Skeletal muscle tissue (tissue), 4 donors: Measurements from ENCODE around the gene OR2V2. TPM values are rescaled to one million over a fixed set of nuclear protein-coding genes. Genes with fewer than 3 reads are reported as not detected.
A peak's percentile ranks its signal among the peaks of the same experiment; 100 is the strongest.

ENCODE experiments used
- H3K27ac ChIP-seq: one replicate; pipeline ENCODE4 v1.7.0; 2013; ENCODE audit warnings: mild to moderate bottlenecking, low read depth, low read length, inconsistent platforms
- H3K27me3 ChIP-seq, 3 donors: one replicate each; pipeline ENCODE4 v1.7.0; 2013; ENCODE audit warnings: low read length in 3 of 3; ENCODE audit not compliant: control insufficient read depth in 3 of 3, insufficient read depth in 3 of 3
- H3K36me3 ChIP-seq, 3 donors: one replicate each; pipeline ENCODE4 v1.7.0; 2013; ENCODE audit warnings: low read length in 3 of 3; ENCODE audit not compliant: control insufficient read depth in 3 of 3, insufficient read depth in 3 of 3
- H3K4me1 ChIP-seq, 3 donors: one replicate each; pipeline ENCODE4 v1.7.0; 2013; ENCODE audit warnings: low read length in 3 of 3, mild to moderate bottlenecking in 3 of 3; ENCODE audit not compliant: control insufficient read depth in 3 of 3, insufficient read depth in 3 of 3
- H3K4me3 ChIP-seq, 3 donors: one replicate each; pipeline ENCODE4 v1.7.0; 2013; ENCODE audit warnings: low read length in 3 of 3
- H3K9ac ChIP-seq, 3 donors: one replicate each; pipeline ENCODE4 v1.7.0; 2013; ENCODE audit warnings: low read length in 3 of 3, mild to moderate bottlenecking in 3 of 3, moderate library complexity in 2 of 3, low read depth in 1 of 3
- H3K9me3 ChIP-seq, 3 donors: one replicate each; pipeline ENCODE4 v1.7.0; 2013; ENCODE audit warnings: low read length in 3 of 3; ENCODE audit not compliant: control insufficient read depth in 3 of 3
- total RNA-seq: library from RNA; depleted of rRNA; stranded (reverse); fragments of >200 nt; gene quantifications from one replicate; pipeline ENCODE4 v1.2.3, GENCODE V29; 2014
- donor health status: Osteomylitis.

Gene OR2V2
- total RNA-seq, 1 donor from 2014 or later: not detected

- Histone ChIP-seq H3K27me3 (no peaks in the 10 kb centered on the region), H3K27ac (peak within 1 kb of the TSS; percentile 90), H3K9me3 (no peaks in the 10 kb centered on the region), H3K4me3 (peak within 1 kb of the TSS; percentile 67 to 88 (median 82)), H3K4me1 (peaks cover 39 to 60% (median 45%) of the 10 kb centered on the region in 3 donors), H3K9ac (peak within 1 kb of the TSS; percentile 65 to 93 (median 81)), H3K36me3 (peaks cover 5 to 15% (median 7%) of the 10 kb centered on the region in 3 donors)
Observed at GRCh38 chr5:181204826-181205760, 57.7 kb downstream of the OR2V2 start, which contains the start of gene TRIM7. Gene TRIM7 (minus strand): TSS chr5:181205196. CDS start chr5:181205110, 86 bp downstream.

GRCh38 chr5:181205761-181206649, 58.6 kb downstream of the OR2V2 start:
- peaks cover 2 to 11% (median 6%) of the 10 kb centered on the region in 3 donors for H3K36me3 ChIP-seq
- no peaks in the 10 kb centered on the region for H3K27me3 ChIP-seq
- peak overlapping the region; percentile 67 to 88 (median 82) for H3K4me3 ChIP-seq
- H3K9ac ChIP-seq: peak overlapping the region; percentile 65 to 93 (median 81)
- H3K4me1 ChIP-seq: peaks cover 36 to 51% (median 39%) of the 10 kb centered on the region in 3 donors
- no peaks in the 10 kb centered on the region for H3K9me3 ChIP-seq
- peak overlapping the region; percentile 90 for H3K27ac ChIP-seq

GRCh38 chr5:181207214-181207959, 60.0 kb downstream of the OR2V2 start:
- peak overlapping the region; percentile 70 to 88 (median 82) for H3K4me3 ChIP-seq
- H3K9me3 ChIP-seq: no peaks in the 10 kb centered on the region
- H3K36me3 ChIP-seq: peaks cover 0 to 5% (median 0%) of the 10 kb centered on the region in 3 donors
- H3K4me1 ChIP-seq: peaks cover 28 to 46% (median 43%) of the 10 kb centered on the region in 3 donors
- no peaks in the 10 kb centered on the region for H3K27me3 ChIP-seq
- H3K27ac ChIP-seq: peak overlapping the region; percentile 90
- peak overlapping the region; percentile 36 to 81 (median 73) for H3K9ac ChIP-seq

GRCh38 chr5:181207960-181208253, 60.5 kb downstream of the OR2V2 start:
- H3K9me3 ChIP-seq: no peaks in the 10 kb centered on the region
- no peaks in the 10 kb centered on the region for H3K27me3 ChIP-seq
- no peak overlapping the region for H3K4me3 ChIP-seq
- no peak overlapping the region for H3K27ac ChIP-seq
- H3K36me3 ChIP-seq: peaks cover 0 to 4% (median 0%) of the 10 kb centered on the region in 3 donors
- peaks cover 27 to 46% (median 43%) of the 10 kb centered on the region in 3 donors for H3K4me1 ChIP-seq
- H3K9ac ChIP-seq: no peak overlapping the region

Other genes starting within 250 kb of the OR2V2 start
- not detected for gene BTNL8, start 248.4 kb upstream of the OR2V2 start, total RNA-seq
- not detected for gene BTNL3, start 158.7 kb upstream of the OR2V2 start, total RNA-seq
- gene BTNL9, start 107.3 kb upstream of the OR2V2 start, total RNA-seq: 9.9 TPM
- gene OR2V1, start 16.4 kb upstream of the OR2V2 start, total RNA-seq: not detected
- gene TRIM7, start 57.6 kb downstream of the OR2V2 start, total RNA-seq: 9.9 TPM
- 15.1 TPM for gene TRIM41, start 75.7 kb downstream of the OR2V2 start, total RNA-seq
- gene RACK1, start 96.3 kb downstream of the OR2V2 start, total RNA-seq: 4,748 TPM
- 4.2 TPM for gene TRIM52, start 113.6 kb downstream of the OR2V2 start, total RNA-seq
- gene OR4F3, start 219.7 kb downstream of the OR2V2 start, total RNA-seq: not detected